HCT116 (cell line): ENCODE measurements around the gene SMYD3. TPM values are rescaled to one million over a fixed set of nuclear protein-coding genes. Genes with fewer than 3 reads are reported as not detected.

Source experiments
- ATAC-seq: fragments of 200-7000 bp; cut with Tn5 transposase; 2 replicates; pipeline ENCODE4 v1.9.1; 2020; ENCODE audit warnings: mild to moderate bottlenecking, moderate library complexity
- BruUV-seq: library from RNA; stranded (reverse); fragments of 400-500 nt; replicated peaks from 2 replicates; lab custom pipeline; 2021; lab: Mats Ljungman, UMichigan
- CTCF ChIA-PET: fragments of 300-600 bp; sonication (Branson Sonifier 250); formaldehyde crosslinking; loops from one replicate; lab custom pipeline; 2021; ENCODE audit warnings: antibody characterized with exemption; lab: Charles Lee
- POLR2A ChIA-PET: fragments of 300-600, 350-600 bp; sonication (Branson Sonifier 250); formaldehyde crosslinking; loops from one replicate; lab custom pipeline; 2021; ENCODE audit warnings: antibody characterized with exemption; lab: Charles Lee
- RAD21 ChIA-PET, 2 experiments: fragments of 300-600 bp; sonication (Branson Sonifier 250); formaldehyde crosslinking; loops; one replicate each; lab custom pipeline; 2023; ENCODE audit warnings: low total read pairs in 2 of 2; ENCODE audit not compliant: uncharacterized antibody in 2 of 2, unreplicated experiment in 2 of 2, low non-redundant PET in 1 of 2; lab: Charles Lee
- DNase-seq: peaks from one replicate; pipeline ENCODE4 v3.0.0-alpha.2; 2010; ENCODE audit warnings: low read depth, low spot score
- H2AFZ ChIP-seq: fragments of 200-600 bp; shearing (Covaris generic), sonication (generic); 2 replicates; pipeline ENCODE4 v1.6.1; 2017; ENCODE audit warnings: low read depth, mixed run types, mixed read lengths, antibody characterized with exemption, low read length; ENCODE audit not compliant: poor library complexity, severe bottlenecking
- H3K27ac ChIP-seq: 2 replicates; pipeline ENCODE4 v1.5.1; 2012; ENCODE audit warnings: low read depth, low read length
- H3K27me3 ChIP-seq: fragments of 200-600 bp; sonication (generic); 2 replicates; pipeline ENCODE4 v1.6.1; 2016; ENCODE audit warnings: mixed run types, low read length, mixed read lengths; ENCODE audit not compliant: insufficient read depth
- H3K36me3 ChIP-seq, 2 experiments: fragments of 200-500 bp in 1 of 2; fragments of 200-600 bp in 1 of 2; sonication (Bioruptor generic) in 1 of 2; sonication (generic) in 1 of 2; 2 replicates each; pipeline versions ENCODE4 v1.5.1 to v1.6.1; 2014 to 2016; ENCODE audit warnings: low read length in 2 of 2, inconsistent platforms in 1 of 2, mixed read lengths in 1 of 2, mixed run types in 1 of 2; ENCODE audit not compliant: insufficient read depth in 2 of 2, control insufficient read depth in 1 of 2
- H3K4me1 ChIP-seq, 2 experiments: fragments of 200-600 bp in 1 of 2; sonication (generic) in 1 of 2; 2 replicates each; pipeline versions ENCODE4 v1.5.1 to v1.6.1; 2012 to 2017; ENCODE audit warnings: low read length in 2 of 2, inconsistent platforms in 1 of 2, mild to moderate bottlenecking in 1 of 2, mixed read lengths in 1 of 2, mixed run types in 1 of 2, moderate library complexity in 1 of 2; ENCODE audit not compliant: insufficient read depth in 2 of 2, control insufficient read depth in 1 of 2
- H3K4me2 ChIP-seq: fragments of 200-600 bp; sonication (generic); 2 replicates; pipeline ENCODE4 v1.6.1; 2017; ENCODE audit warnings: mixed run types, low read length, mixed read lengths
- H3K4me3 ChIP-seq, 2 experiments: fragments of 200-600 bp in 1 of 2; sonication (generic) in 1 of 2; replicated peaks in 1 of 2; 2 replicates each; pipeline ENCODE4 v1.5.1; 2011 to 2016; ENCODE audit warnings: low read length in 2 of 2, control low read depth in 1 of 2, low read depth in 1 of 2, mild to moderate bottlenecking in 1 of 2, mixed read lengths in 1 of 2, mixed run types in 1 of 2
- H3K79me2 ChIP-seq: fragments of 200-600 bp; sonication (generic); 2 replicates; pipeline ENCODE4 v1.6.1; 2017; ENCODE audit warnings: mild to moderate bottlenecking, mixed run types, low read length, moderate library complexity, mixed read lengths; ENCODE audit not compliant: insufficient read depth
- H3K9ac ChIP-seq: fragments of 200-600 bp; sonication (generic); 2 replicates; pipeline ENCODE4 v1.6.1; 2016; ENCODE audit warnings: low read length, mixed read lengths
- H3K9me2 ChIP-seq: fragments of 200-600 bp; sonication (generic), shearing (Covaris generic); 2 replicates; pipeline ENCODE4 v1.6.1; 2017; ENCODE audit warnings: mixed run types, mild to moderate bottlenecking, moderate library complexity; ENCODE audit not compliant: insufficient read depth
- H3K9me3 ChIP-seq, 2 experiments: fragments of 200-500 bp in 1 of 2; fragments of 200-600 bp in 1 of 2; sonication (Bioruptor generic) in 1 of 2; sonication (generic) in 1 of 2; 2 replicates each; pipeline ENCODE4 v1.6.1; 2014 to 2017; ENCODE audit warnings: low read length in 2 of 2, mixed read lengths in 2 of 2, inconsistent platforms in 1 of 2, low read depth in 1 of 2, mild to moderate bottlenecking in 1 of 2, mixed run types in 1 of 2, moderate library complexity in 1 of 2; ENCODE audit not compliant: control insufficient read depth in 1 of 2, insufficient read depth in 1 of 2
- H4K20me1 ChIP-seq: fragments of 200-600 bp; sonication (generic), shearing (Covaris generic); 2 replicates; pipeline ENCODE4 v1.6.1; 2017; ENCODE audit warnings: mixed run types, mild to moderate bottlenecking, moderate library complexity; ENCODE audit not compliant: insufficient read depth
- CBX3 ChIP-seq: IDR thresholded peaks from 2 replicates; pipeline ENCODE4 v1.6.1; 2012; ENCODE audit warnings: low read depth
- CEBPB ChIP-seq: IDR thresholded peaks from 2 replicates; pipeline ENCODE4 v1.6.1; 2012; ENCODE audit warnings: low read depth
- CTCF ChIP-seq, 3 experiments: fragments of 200-600 bp in 1 of 3; sonication (generic) in 1 of 3; IDR thresholded peaks in 2 of 3; conservative IDR thresholded peaks in 1 of 3; 2 replicates each; pipeline ENCODE4 v1.5.1; 2012 to 2017; ENCODE audit warnings: low read depth in 2 of 3, low read length in 2 of 3, antibody characterized with exemption in 1 of 3, borderline replicate concordance in 1 of 3, control low read depth in 1 of 3, mild to moderate bottlenecking in 1 of 3, mixed read lengths in 1 of 3, mixed run types in 1 of 3, moderate library complexity in 1 of 3; ENCODE audit not compliant: insufficient read depth in 1 of 3
- ELF1 ChIP-seq: IDR thresholded peaks from 2 replicates; pipeline ENCODE4 v1.6.1; 2012; ENCODE audit warnings: low read depth, borderline replicate concordance
- EZH2 ChIP-seq: fragments of 200-600 bp; sonication (generic); IDR thresholded peaks from 2 replicates; pipeline ENCODE4 v1.6.1; 2017; ENCODE audit warnings: antibody characterized with exemption, mixed run types
- JUND ChIP-seq: IDR thresholded peaks from 2 replicates; pipeline ENCODE4 v1.6.1; 2012
- SIN3A ChIP-seq: IDR thresholded peaks from 2 replicates; pipeline ENCODE4 v1.6.1; 2012; ENCODE audit warnings: low read depth
- SRF ChIP-seq: IDR thresholded peaks from 2 replicates; pipeline ENCODE4 v1.6.1; 2012; ENCODE audit warnings: low read depth
- YY1 ChIP-seq: IDR thresholded peaks from 2 replicates; pipeline ENCODE4 v1.6.1; 2011; ENCODE audit warnings: low read length, low read depth, moderate library complexity, mild to moderate bottlenecking; ENCODE audit not compliant: insufficient replicate concordance; ENCODE audit errors: extremely low read depth
- ZNF274 ChIP-seq: fragments of 200-500 bp; sonication (Bioruptor generic); IDR thresholded peaks from 2 replicates; pipeline ENCODE4 v1.6.1; 2014; ENCODE audit warnings: mild to moderate bottlenecking, low read depth, low read length, inconsistent platforms
- intact Hi-C: fragments of 100-400 bp; cut with micrococcal nuclease; formaldehyde crosslinking; loops from 2 replicates; pipeline ENCODE4 v1.10.0; 2022
- total RNA-seq: library from RNA; stranded (reverse); gene quantifications from one replicate; pipeline ENCODE4 v1.2.1, GENCODE V29; 2021; ENCODE audit not compliant: unreplicated experiment

Gene SMYD3
- total RNA-seq, 1 experiment from 2014 or later = 33.6 TPM

DNA sequence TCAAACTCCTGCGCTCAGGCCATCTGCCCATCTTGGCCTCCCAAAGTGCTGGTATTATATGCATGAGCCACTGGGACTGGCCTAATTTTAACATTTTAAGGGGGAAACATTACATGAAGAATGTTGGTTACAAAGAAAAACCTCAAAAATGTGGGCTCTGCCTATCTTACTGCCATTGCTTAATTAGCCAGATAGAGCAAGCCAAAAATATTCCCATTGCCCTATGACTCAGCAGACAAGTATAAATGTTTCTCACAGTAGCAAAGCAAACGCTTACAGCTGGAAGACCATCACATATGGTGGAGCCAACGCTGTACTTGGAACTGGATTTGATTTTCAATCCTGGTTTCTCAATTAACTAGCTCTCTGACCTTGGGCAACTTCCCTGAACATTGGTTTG, 502.0 kb downstream of the SMYD3 start:
- intact Hi-C loops = no loop called here
- Histone ChIP-seq H3K27ac (no peak overlapping the region), H3K4me3 (no peak overlapping the region), H3K9me3 (no peaks in the 10 kb centered on the region), H4K20me1 (no peaks in the 10 kb centered on the region), H3K4me1 (peaks cover 11 to 15% of the 10 kb centered on the region in 2 experiments), H3K9me2 (no peaks in the 10 kb centered on the region), H3K9ac (no peak overlapping the region), H3K36me3 (no peaks in the 10 kb centered on the region), H3K79me2 (no peaks in the 10 kb centered on the region), H3K27me3 (no peaks in the 10 kb centered on the region), H2AFZ (no peak overlapping the region), H3K4me2 (peak overlapping the region; percentile 31)
- no TSS peak for BruUV-seq
- RAD21 ChIA-PET = no interaction called here
- CTCF ChIA-PET = no interaction called here
- no peak for DNase-seq
- POLR2A ChIA-PET = no interaction called here
- ATAC-seq = peak; percentile 37; the same call in 1 of the 2 replicates
- TF ChIP-seq SRF (no peak), YY1 (no peak), CBX3 (no peak), SIN3A (no peak), EZH2 (no peak), CTCF (IDR thresholded peaks at IDR 0.05 in 2 of 3, conservative IDR thresholded peaks at IDR 0.05 in 1 of 3; ENCODE audit: borderline replicate concordance in 1 of 3, insufficient read depth in 1 of 3, low read depth in 2 of 3, low read length in 2 of 3) (no peak), ELF1 (no peak), JUND (no peak), CEBPB (no peak), ZNF274 (no peak)
